HEK293T (cell line): ENCODE results near the gene EXOSC1.

Experiments used
- ARNT ChIP-seq: fragments of 450-650 bp; IDR thresholded peaks from 2 replicates; pipeline ENCODE4 v1.6.1; 2017; ENCODE audit warnings: mild to moderate bottlenecking
- BHLHE40 ChIP-seq: fragments of 450-650 bp; IDR thresholded peaks from 2 replicates; pipeline ENCODE4 v1.6.1; 2016; ENCODE audit warnings: mild to moderate bottlenecking, moderate library complexity, borderline replicate concordance
- CTBP1 ChIP-seq: fragments of 450-650 bp; IDR thresholded peaks from 2 replicates; pipeline ENCODE4 v1.6.1; 2016; ENCODE audit warnings: borderline replicate concordance
- ELF4 ChIP-seq: fragments of 450-650 bp; IDR thresholded peaks from 2 replicates; pipeline ENCODE4 v1.6.1; 2017; ENCODE audit warnings: antibody characterized with exemption
- FOXA1 ChIP-seq: fragments of 450-650 bp; IDR thresholded peaks from 2 replicates; pipeline ENCODE4 v1.6.1; 2016; ENCODE audit warnings: mild to moderate bottlenecking
- FOXK2 ChIP-seq: fragments of 450-650 bp; IDR thresholded peaks from 2 replicates; pipeline ENCODE4 v1.6.1; 2016; ENCODE audit warnings: mild to moderate bottlenecking
- FOXM1 ChIP-seq: fragments of 450-650 bp; IDR thresholded peaks from 2 replicates; pipeline ENCODE4 v1.6.1; 2017; ENCODE audit warnings: mild to moderate bottlenecking, borderline replicate concordance
- L3MBTL2 ChIP-seq: fragments of 450-650 bp; conservative IDR thresholded peaks from 2 replicates; pipeline ENCODE4 v1.6.1; 2016; ENCODE audit warnings: mild to moderate bottlenecking
- LEF1 ChIP-seq: fragments of 450-650 bp; IDR thresholded peaks from 2 replicates; pipeline ENCODE4 v1.6.1; 2017; ENCODE audit warnings: mild to moderate bottlenecking, borderline replicate concordance
- NFRKB ChIP-seq: fragments of 450-650 bp; IDR thresholded peaks from 2 replicates; pipeline ENCODE4 v1.6.1; 2016; ENCODE audit warnings: mild to moderate bottlenecking, moderate library complexity
- PKNOX1 ChIP-seq: fragments of 450-650 bp; IDR thresholded peaks from 2 replicates; pipeline ENCODE4 v1.6.1; 2016
- SP1 ChIP-seq: fragments of 450-650 bp; IDR thresholded peaks from 2 replicates; pipeline ENCODE4 v1.6.1; 2017
- SUZ12 ChIP-seq: fragments of 450-650 bp; IDR thresholded peaks from 2 replicates; pipeline ENCODE4 v1.6.1; 2016; ENCODE audit warnings: mild to moderate bottlenecking
- ZNF384 ChIP-seq: fragments of 450-650 bp; IDR thresholded peaks from 2 replicates; pipeline ENCODE4 v1.6.1; 2016

GRCh38 chr10:97406064-97406463 lies 39.7 kb downstream of the EXOSC1 start:
- TF ChIP-seq SUZ12, result no peak
- no peak for TF ChIP-seq ARNT
- TF ChIP-seq SP1, result no peak
- no peak for TF ChIP-seq NFRKB
- no peak for TF ChIP-seq FOXM1
- no peak for TF ChIP-seq PKNOX1
- TF ChIP-seq CTBP1, result no peak
- TF ChIP-seq ELF4, result no peak
- TF ChIP-seq ZNF384, result no peak
- no peak for TF ChIP-seq FOXK2
- TF ChIP-seq LEF1, result no peak
- no peak for TF ChIP-seq BHLHE40
- TF ChIP-seq FOXA1, result no peak
- TF ChIP-seq L3MBTL2, result no peak
